ENCODE data around the gene MUC6. TPM values are rescaled to one million over a fixed set of nuclear protein-coding genes. Genes with fewer than 3 reads are reported as not detected.

Gene MUC6
- total and polyA plus RNA-seq, 10 of the 15 experiments (the other 5 are each of a cell fraction or from before 2014, with no cell fraction given), result 0.03 TPM; not detected in 8

GRCh38 chr11:1067812-1068496 lies 31.4 kb upstream of the MUC6 start (continued):
- TF ChIP-seq PBX3 (IDR thresholded peaks at IDR 0.05; ENCODE audit: insufficient replicate concordance, low read depth, low read length) (no peak), TCF12 (IDR thresholded peaks at IDR 0.05; ENCODE audit: low read depth, low read length) (no peak), NR2C2 (IDR thresholded peaks at IDR 0.05; ENCODE audit: borderline replicate concordance, control insufficient read depth, insufficient read length, low read depth) (no peak), TCF3 (IDR thresholded peaks at IDR 0.05; ENCODE audit: borderline replicate concordance, insufficient read depth, low read depth, low read length) (no peak), CHD4 (IDR thresholded peaks at IDR 0.05) (no peak), CEBPB (IDR thresholded peaks at IDR 0.05; ENCODE audit: borderline replicate concordance in 1 of 2, low read depth in 2 of 2, low read length in 2 of 2) (no peak)

DNA sequence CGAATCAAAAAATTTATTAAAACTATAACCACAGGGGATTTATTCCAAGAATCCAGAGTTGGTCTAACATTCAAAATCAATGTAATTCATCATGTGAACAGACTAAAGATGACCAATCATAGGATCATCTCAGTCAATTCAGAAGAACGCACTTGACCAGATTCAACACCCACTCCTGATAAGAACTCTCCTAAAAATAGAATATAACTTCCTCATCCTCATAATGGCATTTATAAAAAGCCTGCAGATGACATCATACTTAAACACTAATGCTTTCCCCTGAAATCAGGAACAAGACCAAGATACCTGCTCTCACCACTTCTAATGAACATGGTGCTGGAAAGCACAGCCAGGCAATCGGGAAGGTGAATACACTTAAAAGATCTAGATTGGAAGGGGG lies 27.6 kb upstream of the MUC6 start:
- H3K4me1 ChIP-seq (ENCODE audit: control insufficient read depth, insufficient read depth, low read length), result no peaks in the 10 kb centered on the region
- RAD21 ChIA-PET (ENCODE audit: unreplicated experiment), result no interaction called here
- no peak overlapping the region for H3K4me3 ChIP-seq
- no peak overlapping the region for H3K27ac ChIP-seq (ENCODE audit: control insufficient read depth, insufficient read depth)
- no peaks in the 10 kb centered on the region for H4K20me1 ChIP-seq (ENCODE audit: control insufficient read depth, insufficient read depth)
- no peaks in the 10 kb centered on the region for H3K36me3 ChIP-seq (ENCODE audit: control insufficient read depth in 2 of 2, insufficient read depth in 2 of 2, low read length in 1 of 2)
- no peaks in the 10 kb centered on the region for H3K27me3 ChIP-seq (replicated peaks in 1 of 2; ENCODE audit: control insufficient read depth in 2 of 2, insufficient read depth in 2 of 2, low read length in 1 of 2)
- no peak for FAIRE-seq
- DNase-seq (ENCODE audit: low read depth, low spot score), result no peak
- POLR2A ChIA-PET, result no interaction called here
- WGBS (ENCODE audit: insufficient coverage, insufficient replicate concordance, low lambda C conversion rate, missing lambda C conversion rate), result 17% methylated on average over 3 of the region's 3 CpGs
- in situ Hi-C loops (cut with MboI) (no loop called here), intact Hi-C loops (cut with micrococcal nuclease; ENCODE audit: unreplicated experiment) (no loop called here)
- no peak overlapping the region for H3K4me2 ChIP-seq (ENCODE audit: control insufficient read depth, insufficient read depth)
- H3K79me2 ChIP-seq (ENCODE audit: control insufficient read depth, insufficient read depth, low read length), result no peaks in the 10 kb centered on the region
- no peaks in the 10 kb centered on the region for H3K9me3 ChIP-seq (replicated peaks; ENCODE audit: control insufficient read depth, insufficient read depth, low read length)
- SMC1A ChIA-PET (ENCODE audit: uncharacterized antibody, unreplicated experiment), result no interaction called here
- TF ChIP-seq ATF7 (IDR thresholded peaks at IDR 0.05; ENCODE audit: low read depth) (peak; percentile 40; the same call in 1 of the 2 replicates), HCFC1 (IDR thresholded peaks at IDR 0.05; ENCODE audit: low read length) (no peak)
- H2AFZ ChIP-seq (ENCODE audit: control insufficient read depth, low read depth, low read length), result no peak overlapping the region
- no peak overlapping the region for H3K9ac ChIP-seq (ENCODE audit: control insufficient read depth, insufficient read depth, low read length)
- no peak for ATAC-seq
- CTCF ChIA-PET, result no interaction called here
- BruUV-seq (replicated peaks), result no TSS peak
